ENCODE measurements around the gene NUF2. TPM values are rescaled to one million over a fixed set of nuclear protein-coding genes. Genes with fewer than 3 reads are reported as not detected.

The NUF2 gene
- total and polyA plus RNA-seq, 4 donors: 0.80 to 31.6 (median 1.0) TPM; not detected in 1

- no peak overlapping the region for H3K27ac ChIP-seq (ENCODE audit: low read depth in 1 of 2, low read length in 2 of 2)
- H3K27me3 ChIP-seq (ENCODE audit: control insufficient read depth in 4 of 4, insufficient read depth in 4 of 4, low read length in 3 of 4): peaks cover 0 to 4% (median 0%) of the 10 kb centered on the region in 4 donors
- H3K9me3 ChIP-seq (ENCODE audit: control insufficient read depth in 4 of 4, low read length in 3 of 4): no peaks in the 10 kb centered on the region
- H3K4me1 ChIP-seq (ENCODE audit: control insufficient read depth in 4 of 4, insufficient read depth in 4 of 4, low read length in 3 of 4): no peaks in the 10 kb centered on the region
- TF ChIP-seq ATF3 (IDR thresholded peaks at IDR 0.05) (no peak), EGR1 (IDR thresholded peaks at IDR 0.05; ENCODE audit: low read depth in 2 of 2) (no peak), ZBTB33 (IDR thresholded peaks at IDR 0.05) (no peak), MAX (IDR thresholded peaks at IDR 0.05) (no peak), YY1 (IDR thresholded peaks at IDR 0.05) (no peak), JUND (IDR thresholded peaks at IDR 0.05) (no peak), HNF4A (conservative IDR thresholded peaks at IDR 0.05) (no peak), RXRA (IDR thresholded peaks at IDR 0.05) (no peak), HNF4G (IDR thresholded peaks at IDR 0.05) (no peak), REST (IDR thresholded peaks at IDR 0.05) (no peak), TAF1 (conservative IDR thresholded peaks at IDR 0.05) (no peak), FOXA1 (IDR thresholded peaks at IDR 0.05) (no peak), GABPA (IDR thresholded peaks at IDR 0.05 in 1 of 2, conservative IDR thresholded peaks at IDR 0.05 in 1 of 2) (no peak), SP1 (IDR thresholded peaks at IDR 0.05) (no peak), FOXA2 (IDR thresholded peaks at IDR 0.05) (no peak), RAD21 (IDR thresholded peaks at IDR 0.05) (no peak), CTCF (IDR thresholded peaks at IDR 0.05; ENCODE audit: low read depth, low read length, missing input control) (no peak), NR2F2 (IDR thresholded peaks at IDR 0.05) (no peak)
- WGBS: 53% methylated on average over 3 of the region's 3 CpGs
- no peaks in the 10 kb centered on the region for H3K36me3 ChIP-seq (ENCODE audit: control insufficient read depth in 4 of 4, insufficient read depth in 3 of 4, low read depth in 1 of 4, low read length in 3 of 4)
- H3K4me3 ChIP-seq (ENCODE audit: low read depth in 1 of 3, low read length in 3 of 3): no peak overlapping the region
- no peak overlapping the region for H3K9ac ChIP-seq (ENCODE audit: low read depth in 1 of 2, low read length in 2 of 2)
- DNase-seq (ENCODE audit: low spot score): no peak
These were observed 43.4 kb downstream of the NUF2 start for GRCh38 chr1:163365186-163365585.
